LNCaP clone FGC (cell line): Measurements from ENCODE around the gene UPK3A.

Source experiments
- DNase-seq: peaks from one replicate; pipeline ENCODE4 v3.0.0-alpha.2; 2011; ENCODE audit warnings: low read depth
- H3K4me3 ChIP-seq: 2 replicates; pipeline ENCODE4 v1.5.1; 2011; ENCODE audit warnings: mild to moderate bottlenecking, low read depth, low read length, control low read depth
- CTCF ChIP-seq: IDR thresholded peaks from 2 replicates; pipeline ENCODE4 v1.5.1; 2012; ENCODE audit warnings: mild to moderate bottlenecking; ENCODE audit not compliant: control insufficient read depth, insufficient read depth; ENCODE audit errors: extremely low read depth

The UPK3A gene

GRCh38 chr22:45284705-45285262 is at the start of gene UPK3A:
Gene UPK3A (plus strand): TSS chr22:45284949. CDS start chr22:45285014, 65 bp downstream.
- TF ChIP-seq CTCF, result no peak
- H3K4me3 ChIP-seq, result peak within 1 kb of the TSS; percentile 59
- peak; percentile 48 for DNase-seq

DNA sequence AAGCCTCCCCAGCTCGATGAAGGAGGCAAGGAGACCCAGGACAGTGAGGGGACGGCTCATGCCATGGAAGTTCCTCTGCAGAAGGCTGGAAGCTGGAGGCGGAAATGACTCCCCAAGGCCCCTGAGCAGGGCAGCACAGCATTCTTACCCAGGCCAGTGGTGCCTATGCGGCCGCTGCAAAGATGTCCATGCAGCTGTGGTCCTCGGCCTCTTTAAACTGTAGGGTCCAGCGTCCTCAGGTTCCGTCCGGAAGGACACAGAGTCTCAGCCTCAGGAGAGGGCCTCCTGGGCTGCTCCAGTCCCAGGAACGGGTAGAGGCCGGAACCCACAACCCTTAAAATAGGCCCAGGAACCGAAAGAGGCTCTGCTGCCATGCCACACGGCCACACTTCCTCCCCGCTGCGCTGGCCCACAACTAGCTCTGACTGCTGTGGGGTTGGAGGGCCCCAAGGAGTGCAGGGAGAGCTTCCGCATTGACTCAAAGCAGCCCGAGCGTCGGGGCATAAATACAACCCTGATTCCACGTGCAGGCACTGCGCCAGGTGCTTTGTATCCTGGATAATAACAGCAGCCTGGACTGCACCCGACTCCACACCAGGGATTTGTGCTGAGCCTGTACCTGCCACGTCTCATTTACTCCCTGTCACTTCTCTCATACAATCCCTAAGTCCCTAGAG is 49.5 kb upstream of the UPK3A start:
- no peak for DNase-seq
- no peak overlapping the region for H3K4me3 ChIP-seq
- no peak for TF ChIP-seq CTCF

GRCh38 chr22:45235851-45236342 is 48.9 kb upstream of the UPK3A start:
- no peak for DNase-seq
- TF ChIP-seq CTCF, result no peak
- no peak overlapping the region for H3K4me3 ChIP-seq

DNA sequence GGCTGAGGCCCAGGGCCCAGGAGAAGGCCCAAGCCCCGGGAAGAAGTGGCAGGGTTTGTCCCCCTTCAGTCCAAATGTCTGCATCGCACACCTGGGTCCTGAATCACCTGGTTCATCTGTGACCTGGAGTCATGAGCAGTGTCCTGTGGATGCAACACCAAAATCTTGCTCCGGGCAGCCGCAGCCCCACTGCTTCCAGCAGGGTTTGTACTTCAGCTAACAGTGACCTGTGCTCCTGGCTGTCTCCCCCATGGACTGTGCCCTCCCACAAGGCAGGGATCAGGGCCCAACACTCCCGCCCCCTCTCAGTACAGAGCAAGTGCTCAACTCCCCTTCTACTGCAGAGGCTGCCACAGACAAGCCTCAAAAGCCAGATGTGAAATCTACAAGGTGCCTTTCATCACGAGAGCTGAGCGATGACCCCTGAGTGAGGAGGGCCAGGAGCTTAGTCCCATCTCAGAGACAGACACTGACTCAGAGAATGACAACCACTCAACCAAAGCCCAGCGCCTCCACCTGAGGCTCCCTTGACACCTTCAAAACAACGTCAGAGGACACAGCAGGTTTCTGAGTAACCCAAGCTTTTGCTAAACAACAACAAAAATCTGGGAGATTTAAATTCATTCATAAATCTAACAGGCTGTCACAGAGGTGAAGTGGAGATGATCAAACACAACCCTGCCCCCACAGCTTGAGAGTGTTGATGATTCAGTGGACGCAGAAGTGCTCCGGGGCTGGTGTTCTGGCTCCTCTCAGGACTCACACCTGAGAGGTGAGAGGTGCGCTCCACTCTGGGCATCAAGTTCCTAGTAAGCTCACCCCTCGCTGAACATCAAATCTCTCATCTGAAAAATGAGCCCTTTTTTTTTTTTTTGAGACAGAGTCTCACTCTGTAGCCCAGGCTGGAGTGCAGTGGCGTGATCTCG is 47.4 kb upstream of the UPK3A start:
- no peak overlapping the region for H3K4me3 ChIP-seq
- DNase-seq, result no peak
- TF ChIP-seq CTCF, result no peak

DNA sequence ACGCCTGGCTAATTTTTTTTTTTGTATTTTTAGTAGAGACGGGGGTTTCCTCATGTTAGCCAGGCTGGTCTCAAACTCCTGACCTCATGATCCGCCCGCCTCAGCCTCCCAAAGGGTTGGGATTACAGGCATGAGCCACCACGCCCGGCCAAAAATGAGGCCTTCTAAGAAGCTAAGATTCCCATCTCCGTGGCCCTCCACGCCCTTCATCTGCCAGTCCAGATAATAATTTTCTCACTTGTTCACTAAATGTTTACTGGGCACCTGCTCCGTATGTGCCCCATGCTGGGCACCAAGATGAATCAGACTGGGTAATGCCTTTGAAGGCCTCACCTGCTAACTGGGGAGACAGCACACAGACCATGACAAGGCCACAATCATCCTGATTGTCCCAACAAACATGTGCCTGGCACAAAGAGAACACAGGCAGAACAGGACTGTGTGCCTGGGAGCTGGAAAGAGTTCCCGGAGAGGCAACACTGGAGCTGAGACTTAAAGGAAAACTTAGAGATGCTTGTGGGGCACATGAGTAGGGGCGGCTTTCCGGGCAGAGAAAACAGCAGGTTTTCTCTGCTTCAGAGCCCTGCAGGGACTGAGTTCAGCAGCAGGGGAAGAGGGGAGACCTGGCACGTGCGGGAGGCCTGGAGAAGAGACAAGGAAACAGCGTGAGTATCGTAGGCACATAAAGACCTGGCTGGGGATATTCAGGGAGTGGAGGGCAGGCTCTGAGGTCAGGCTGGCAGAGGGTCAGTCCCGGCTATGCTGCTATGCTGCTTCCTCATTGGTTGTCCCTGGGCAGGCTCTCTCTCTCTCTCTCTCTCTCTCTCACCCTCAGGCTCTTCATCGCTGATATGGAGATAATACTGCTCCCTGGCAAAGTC is 46.4 kb upstream of the UPK3A start:
- no peak for TF ChIP-seq CTCF
- no peak overlapping the region for H3K4me3 ChIP-seq
- DNase-seq, result peak; percentile 87
